ENCODE results near the gene LCTL.

LCTL gene

DNA sequence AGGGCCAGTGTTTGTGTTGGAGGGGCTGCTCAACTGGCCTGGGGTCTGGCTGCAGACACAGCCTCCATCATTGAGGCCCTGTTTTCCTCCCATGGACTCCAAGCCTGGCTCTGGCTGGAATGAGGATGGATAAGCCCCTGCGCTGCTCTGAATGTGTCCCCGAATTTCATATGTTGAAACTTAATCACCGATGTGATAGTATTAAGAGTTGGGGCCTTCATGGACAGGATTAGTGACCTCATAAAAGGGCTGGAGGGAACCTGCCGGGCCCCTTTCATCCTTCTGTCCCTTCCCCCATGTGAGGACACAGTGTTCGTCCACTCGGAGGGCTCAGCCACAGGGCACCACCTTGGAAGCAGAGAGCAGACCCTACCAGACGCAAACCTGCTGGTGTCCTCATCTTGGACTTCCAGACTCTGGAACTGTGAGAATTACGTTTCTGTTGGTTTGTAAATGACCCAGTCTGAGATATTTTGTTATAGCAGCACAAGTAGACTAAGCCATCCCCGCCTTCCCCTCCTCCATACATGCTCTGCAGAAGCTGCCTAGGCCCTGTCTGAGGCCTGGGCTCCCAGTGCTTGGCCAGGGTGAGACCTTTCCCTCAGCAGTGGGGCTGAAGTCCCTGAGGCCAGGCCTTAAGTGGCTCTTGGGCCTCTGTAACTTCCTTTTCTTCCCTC, 3.8 kb upstream of the LCTL start:
- H3K27ac ChIP-seq = no peak overlapping the region
- TF ChIP-seq ZFX (IDR thresholded peaks at IDR 0.05; ENCODE audit: borderline replicate concordance) (no peak), CTCF (IDR thresholded peaks at IDR 0.05) (no peak)

DNA sequence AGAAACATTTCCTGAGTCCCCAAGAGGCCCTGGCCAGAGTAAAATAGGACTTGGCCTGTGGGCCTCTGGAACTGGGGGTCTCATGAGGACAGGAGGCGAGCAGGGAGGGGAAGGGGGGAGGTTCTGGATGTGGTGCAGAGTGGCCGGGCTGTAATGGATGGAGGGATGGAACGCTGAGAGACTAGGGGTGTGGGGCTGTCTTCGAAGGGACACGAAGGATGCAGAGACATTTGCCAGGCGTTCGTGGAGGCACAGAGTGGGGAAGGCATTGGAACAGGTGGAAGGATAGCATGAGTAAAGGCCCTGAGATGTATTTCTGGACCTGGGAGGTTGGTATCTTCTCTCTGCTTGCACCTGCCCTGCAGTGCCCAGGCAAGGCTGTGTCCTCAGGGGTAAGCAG, 2.1 kb upstream of the LCTL start:
- TF ChIP-seq ZFX (IDR thresholded peaks at IDR 0.05; ENCODE audit: borderline replicate concordance) (no peak), CTCF (IDR thresholded peaks at IDR 0.05) (no peak)
- H3K27ac ChIP-seq = no peak overlapping the region

DNA sequence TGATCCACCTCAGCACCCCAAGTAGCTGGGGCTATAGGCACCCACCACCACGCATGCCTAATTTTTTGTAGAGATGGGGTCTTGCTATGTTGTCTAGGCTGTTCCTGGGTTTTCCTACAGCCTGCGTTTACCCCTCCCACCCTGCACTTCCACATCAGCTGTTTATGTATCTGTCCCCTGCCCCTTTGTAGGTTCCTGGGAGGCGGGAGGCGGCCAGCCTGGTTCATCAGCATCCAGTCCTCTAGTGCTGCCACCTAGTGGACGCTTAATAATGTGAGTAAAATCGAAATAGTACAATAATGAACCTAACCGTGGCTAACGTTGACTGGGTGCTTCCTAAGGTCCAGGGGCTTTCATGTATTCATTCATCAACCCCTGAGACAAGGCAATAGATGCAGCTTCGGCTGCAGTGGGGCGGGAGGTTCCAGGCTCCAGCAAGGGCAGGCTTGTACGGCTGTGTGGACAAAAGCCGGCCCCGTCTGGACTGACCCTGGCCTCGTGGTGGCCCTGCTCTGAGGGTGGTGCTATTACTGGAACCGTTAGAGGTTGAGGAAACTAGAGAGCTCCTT, 1.2 kb upstream of the LCTL start:
- H3K27ac ChIP-seq = no peak overlapping the region
- TF ChIP-seq CTCF (IDR thresholded peaks at IDR 0.05) = peak; percentile 92
- TF ChIP-seq ZFX (IDR thresholded peaks at IDR 0.05; ENCODE audit: borderline replicate concordance) = no peak

GRCh38 chr15:66565141-66565641, 607 bp downstream of the LCTL start:
- H3K27ac ChIP-seq = no peak overlapping the region
- no peak for TF ChIP-seq CTCF (IDR thresholded peaks at IDR 0.05)

DNA sequence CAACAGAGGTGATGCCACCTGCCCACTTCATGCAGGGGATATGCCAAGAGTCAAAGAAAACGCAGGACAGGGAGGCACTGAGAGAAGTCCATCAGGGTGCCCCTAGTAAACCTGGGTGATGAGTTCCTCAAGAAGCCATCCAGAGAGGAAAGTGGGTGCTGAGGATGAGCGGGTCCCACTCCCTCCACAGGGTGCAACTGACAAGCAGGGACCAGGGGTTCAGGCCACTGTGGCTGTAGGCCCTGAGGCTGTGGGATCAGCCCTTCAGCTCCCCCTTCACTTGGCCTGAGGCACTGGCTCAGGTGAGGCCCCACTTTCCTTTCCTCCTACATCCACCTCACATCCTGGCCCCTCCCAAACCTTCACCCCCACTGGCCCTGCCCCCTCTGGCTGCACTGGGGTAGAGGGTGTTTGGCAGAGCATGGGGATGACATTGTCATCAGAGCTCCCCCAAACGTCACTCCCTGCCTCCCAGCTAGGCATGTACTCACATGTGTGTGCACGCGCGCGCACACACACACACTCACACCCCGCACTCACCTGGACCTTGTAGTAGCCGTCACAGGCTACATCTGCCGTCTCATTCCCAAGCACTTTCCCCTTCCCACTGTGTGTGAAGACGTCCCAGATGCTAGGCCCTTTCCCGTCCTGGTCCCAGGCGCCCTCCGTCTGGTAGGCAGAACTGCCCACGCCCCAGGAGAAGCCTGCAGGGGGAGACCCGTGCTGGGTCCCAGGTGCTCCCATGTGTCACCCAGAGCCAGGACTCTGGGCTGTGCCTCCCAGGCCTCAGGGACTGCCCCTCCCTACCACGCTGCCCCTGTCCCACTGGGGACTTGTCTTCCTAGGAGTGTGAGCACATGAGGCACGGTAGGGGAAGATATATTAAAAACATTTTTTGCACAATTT, 1.4 kb downstream of the LCTL start:
- H3K27ac ChIP-seq = no peak overlapping the region
- no peak for TF ChIP-seq ZFX (IDR thresholded peaks at IDR 0.05; ENCODE audit: borderline replicate concordance)
- no peak for TF ChIP-seq CTCF (IDR thresholded peaks at IDR 0.05)

- no peak for TF ChIP-seq ZFX (IDR thresholded peaks at IDR 0.05; ENCODE audit: borderline replicate concordance)
- TF ChIP-seq CTCF (IDR thresholded peaks at IDR 0.05) = no peak
- no peak overlapping the region for H3K27ac ChIP-seq
Measured at GRCh38 chr15:66563566-66564110, 2.2 kb downstream of the LCTL start.

Measured in 22Rv1 (cell line).